ENCODE data around the gene SFSWAP. TPM values are rescaled to one million over a fixed set of nuclear protein-coding genes. Genes with fewer than 3 reads are reported as not detected.

Gene SFSWAP
- total and polyA plus RNA-seq, 2 of the 8 experiments (the other 6 are each of a cell fraction or from before 2014, with no cell fraction given): 36.5 to 49.5 TPM

DNA sequence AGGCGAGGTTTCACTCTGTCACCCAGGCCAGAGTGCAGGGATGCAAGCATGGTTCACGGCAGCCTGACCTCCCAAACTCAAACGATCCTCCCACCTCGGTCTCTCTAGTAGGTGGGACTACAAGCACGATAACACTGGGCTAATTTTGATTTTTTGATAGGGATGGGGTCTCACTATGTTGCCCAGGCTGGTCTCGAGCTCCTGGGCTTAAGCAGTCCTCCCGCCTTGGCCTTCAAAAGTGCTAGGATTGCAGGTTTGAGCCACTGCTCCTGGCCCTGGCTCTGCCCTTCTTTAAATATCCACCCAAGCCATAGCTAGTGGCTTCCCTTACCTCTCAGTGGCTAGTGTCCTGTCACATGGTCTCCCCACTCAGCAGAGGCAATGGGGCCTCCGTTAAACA is 17.8 kb downstream of the SFSWAP start:
- Histone ChIP-seq H3K4ac (replicated peaks; ENCODE audit: insufficient read length, low read depth, low read length) (peak overlapping the region; percentile 94), H3K27ac (ENCODE audit: low read depth, low read length) (peak overlapping the region; percentile 48; the same call in 1 of the 2 replicates), H2BK120ac (replicated peaks; ENCODE audit: low read depth, low read length) (peak overlapping the region; percentile 97), H3K18ac (ENCODE audit: extremely low read depth, low read length) (peak overlapping the region; percentile 19; the same call in 1 of the 2 replicates), H3K4me2 (ENCODE audit: insufficient read depth in 1 of 2, low read depth in 2 of 2, low read length in 2 of 2) (no peak overlapping the region), H3K27me3 (replicated peaks in 1 of 4; ENCODE audit: control insufficient read depth in 3 of 4, extremely low read depth in 1 of 4, insufficient read depth in 3 of 4, low read length in 3 of 4) (no peaks in the 10 kb centered on the region), H3K14ac (ENCODE audit: insufficient read length) (no peak overlapping the region), H2AFZ (ENCODE audit: low read length) (no peak overlapping the region), H3K9me3 (ENCODE audit: insufficient read depth in 2 of 2, low read depth in 1 of 2, low read length in 1 of 2) (no peaks in the 10 kb centered on the region), H3K4me1 (replicated peaks in 1 of 4; ENCODE audit: control insufficient read depth in 3 of 4, insufficient read depth in 4 of 4, low read length in 3 of 4) (peaks cover 7 to 30% (median 20%) of the 10 kb centered on the region in 4 experiments), H3K23me2 (ENCODE audit: low read depth, low read length) (no peaks in the 10 kb centered on the region), H2BK15ac (ENCODE audit: low read length) (no peak overlapping the region), H3K79me2 (ENCODE audit: control insufficient read depth in 1 of 2, insufficient read depth in 2 of 2, low read length in 2 of 2) (peaks cover 0 to 27% of the 10 kb centered on the region in 2 experiments; a peak in 2 of 4 replicates), H2BK20ac (ENCODE audit: low read length) (0 out of 2 replicates have a peak overlapping the region, but pooled peaks have one; percentile 6), H3K4me3 (ENCODE audit: extremely low read depth in 1 of 4, insufficient read depth in 2 of 4, low read depth in 3 of 4, low read length in 4 of 4) (no peak overlapping the region), H3K23ac (ENCODE audit: insufficient read length) (no peak overlapping the region), H4K20me1 (replicated peaks in 1 of 2; ENCODE audit: control insufficient read depth in 1 of 2, insufficient read depth in 2 of 2, low read length in 2 of 2) (no peaks in the 10 kb centered on the region), H4K91ac (replicated peaks; ENCODE audit: insufficient read length, low read length) (peak overlapping the region; percentile 94), H4K5ac (ENCODE audit: insufficient read length, low read depth, low read length) (peak overlapping the region; percentile 48), H3K36me3 (ENCODE audit: control insufficient read depth in 2 of 4, insufficient read depth in 4 of 4, low read length in 3 of 4) (peaks cover 25 to 70% (median 37%) of the 10 kb centered on the region in 4 experiments), H2BK5ac (ENCODE audit: low read depth, low read length) (peak overlapping the region; percentile 88), H4K8ac (ENCODE audit: extremely low read depth, insufficient read depth, low read length) (0 out of 2 replicates have a peak overlapping the region, but pooled peaks have one; percentile 36), H2AK5ac (ENCODE audit: low read depth, low read length) (no peak overlapping the region), H3K56ac (replicated peaks; ENCODE audit: insufficient read length, low read depth, low read length) (no peak overlapping the region), H2BK12ac (ENCODE audit: low read depth, low read length) (peak overlapping the region; percentile 4; the same call in 1 of the 2 replicates), H3K9ac (replicated peaks in 1 of 4; ENCODE audit: extremely low read depth in 1 of 4, low read depth in 3 of 4, low read length in 3 of 4) (no peak overlapping the region), H3K79me1 (ENCODE audit: low read depth, low read length) (peaks cover 5% of the 10 kb centered on the region)
- POLR2A ChIA-PET (ENCODE audit: partially characterized antibody): interaction anchor here (1.6 to 2.3 kb wide), 2 partner anchors 8 to 13 kb away, joined by 3 to 5 read pairs; no protein-coding TSS in a partner anchor
- no peak for FAIRE-seq
- no peak for DNase-seq (ENCODE audit: low read depth in 1 of 2, low spot score in 2 of 2)
- TF ChIP-seq CREB1 (IDR thresholded peaks at IDR 0.05): no peak
- no peak for TF ChIP-seq POLR2AphosphoS5 (IDR thresholded peaks at IDR 0.05; ENCODE audit: low read depth, low read length)
- TF ChIP-seq CHD2 (IDR thresholded peaks at IDR 0.05; ENCODE audit: low read length): no peak
- TF ChIP-seq SP2 (IDR thresholded peaks at IDR 0.05; ENCODE audit: low read length): no peak
- no peak for TF ChIP-seq RFX5 (IDR thresholded peaks at IDR 0.05; ENCODE audit: borderline replicate concordance, low read depth, low read length)
- no peak for TF ChIP-seq EP300 (IDR thresholded peaks at IDR 0.05; ENCODE audit: borderline replicate concordance in 1 of 2, low read depth in 2 of 2, low read length in 2 of 2)
- no peak for TF ChIP-seq TEAD4 (IDR thresholded peaks at IDR 0.05; ENCODE audit: low read depth, low read length)
- no peak for TF ChIP-seq SIN3A (conservative IDR thresholded peaks at IDR 0.05 in 1 of 2, IDR thresholded peaks at IDR 0.05 in 1 of 2; ENCODE audit: low read depth in 1 of 2, low read length in 2 of 2)
- no peak for TF ChIP-seq GTF2F1 (IDR thresholded peaks at IDR 0.05; ENCODE audit: borderline replicate concordance, low read depth, low read length)
- TF ChIP-seq HDAC6 (IDR thresholded peaks at IDR 0.05; ENCODE audit: low read depth, low read length): no peak
- no peak for TF ChIP-seq SP1 (IDR thresholded peaks at IDR 0.05; ENCODE audit: low read depth, low read length)
- no peak for TF ChIP-seq TBP (IDR thresholded peaks at IDR 0.05; ENCODE audit: low read depth, low read length)
- TF ChIP-seq YY1 (IDR thresholded peaks at IDR 0.05; ENCODE audit: low read depth, low read length): no peak
- TF ChIP-seq CBX8 (IDR thresholded peaks at IDR 0.05; ENCODE audit: borderline replicate concordance, low read depth, low read length): no peak
- no peak for TF ChIP-seq EZH2 (IDR thresholded peaks at IDR 0.05; ENCODE audit: low read depth, low read length, severe bottlenecking)
- whole genome bisulfite sequencing, 2 experiments (ENCODE audit: extremely low coverage in 1 of 2, insufficient coverage in 1 of 2, insufficient read length in 1 of 2, insufficient replicate concordance in 2 of 2, low coverage in 1 of 2, low lambda C conversion rate in 2 of 2, missing lambda C conversion rate in 1 of 2): 84% methylated on average over 7 of the region's 8 CpGs; no CpG with 5 or more reads in 1 of the 2 experiments
- CTCF ChIA-PET (ENCODE audit: partially characterized antibody): interaction anchor here (1.5 kb wide), 1 partner anchor 18 kb away, joined by 4 read pairs; the partner anchor contains the start of gene SFSWAP
